DOHH2 (cell line): ENCODE results near the gene PHGDH.

Source experiments
- CTCF ChIP-seq: fragments of 200-600 bp; sonication (generic); IDR thresholded peaks from one replicate; pipeline ENCODE4 v1.5.1; 2014; ENCODE audit warnings: antibody characterized with exemption, mild to moderate bottlenecking, low read depth, low read length; ENCODE audit not compliant: poor library complexity, severe bottlenecking
- EZH2phosphoT487 ChIP-seq: fragments of 200-600 bp; sonication (generic); IDR thresholded peaks from 2 replicates; pipeline ENCODE4 v1.6.1; 2017; ENCODE audit warnings: borderline replicate concordance, mild to moderate bottlenecking, antibody characterized with exemption, low read length, moderate library complexity, mixed read lengths

DNA sequence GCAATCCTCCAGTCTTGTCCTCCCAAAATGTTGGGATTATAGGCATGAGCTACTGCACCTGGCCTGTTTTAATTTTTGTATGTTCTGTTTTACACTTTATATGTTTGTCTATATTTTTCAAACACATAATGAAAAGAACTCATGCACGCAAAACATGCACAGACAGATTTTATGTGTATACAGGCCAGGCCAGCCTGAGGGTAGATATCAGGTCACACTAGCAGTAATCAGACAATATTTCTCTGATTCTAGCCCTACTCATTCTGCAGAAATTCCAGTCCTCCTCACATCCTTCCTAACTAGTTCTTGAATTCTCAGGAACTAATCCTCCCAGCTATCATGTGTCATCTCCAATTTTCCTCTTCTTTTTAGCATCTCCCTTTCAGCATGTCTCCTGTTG lies 27.8 kb upstream of the PHGDH start:
- no peak for TF ChIP-seq CTCF
- TF ChIP-seq EZH2phosphoT487 = no peak
